ENCODE results near the gene ZNF566.

ZNF566 gene

DNA sequence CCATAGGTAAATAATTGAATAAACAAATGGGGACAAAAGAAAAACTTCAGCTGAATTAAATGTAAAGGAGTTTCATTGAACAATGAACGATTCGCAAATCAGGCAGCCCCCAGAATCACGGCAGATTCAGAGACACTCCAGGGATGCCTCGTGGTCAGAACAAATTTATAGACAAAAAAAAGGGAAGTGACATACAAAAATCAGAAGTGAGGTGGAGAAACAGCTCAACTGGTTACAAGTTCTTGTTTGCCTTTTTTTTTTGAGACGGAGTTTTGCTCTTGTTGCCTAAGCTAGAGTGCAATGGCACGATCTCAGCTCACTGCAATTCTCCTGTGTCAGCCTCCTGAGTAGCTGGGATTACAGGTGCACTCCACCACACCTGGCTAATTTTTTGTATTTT is 5.7 kb downstream of the ZNF566 start:
- H3K9ac ChIP-seq (ENCODE audit: low read length), result no peak overlapping the region
- peaks cover 6% of the 10 kb centered on the region; the same call in 1 of the 2 replicates for H3K9me3 ChIP-seq (ENCODE audit: low read length)
- no peak overlapping the region for H3K4me3 ChIP-seq (ENCODE audit: low read depth, low read length, poor library complexity, severe bottlenecking)

GRCh38 chr19:36482876-36483275 is 6.5 kb downstream of the ZNF566 start:
- TF ChIP-seq CTCF (IDR thresholded peaks at IDR 0.05; ENCODE audit: low read length), result no peak
- TF ChIP-seq EZH2 (IDR thresholded peaks at IDR 0.05; ENCODE audit: borderline replicate concordance, low read length), result no peak
- H3K9ac ChIP-seq (ENCODE audit: low read length), result no peak overlapping the region
- H2AFZ ChIP-seq (ENCODE audit: low read length), result no peak overlapping the region
- H3K4me3 ChIP-seq (ENCODE audit: low read depth, low read length, poor library complexity, severe bottlenecking), result no peak overlapping the region
- peaks cover 14% of the 10 kb centered on the region; the same call in 1 of the 2 replicates for H3K36me3 ChIP-seq (ENCODE audit: insufficient read depth, low read length)
- no peaks in the 10 kb centered on the region for H3K27me3 ChIP-seq (ENCODE audit: insufficient read depth, low read length)
- H4K20me1 ChIP-seq (ENCODE audit: insufficient read depth, low read length), result no peaks in the 10 kb centered on the region
- H3K9me2 ChIP-seq (ENCODE audit: low read depth, low read length), result no peaks in the 10 kb centered on the region
- H3K79me2 ChIP-seq (ENCODE audit: insufficient read depth, low read length), result 0 out of 2 replicates have a peak, but pooled peaks cover 3% of the 10 kb centered on the region
- H3K4me1 ChIP-seq (ENCODE audit: insufficient read depth, low read length, severe bottlenecking), result peaks cover under 1% of the 10 kb centered on the region
- H3K4me2 ChIP-seq (ENCODE audit: low read length), result no peak overlapping the region
- H3F3A ChIP-seq (ENCODE audit: insufficient read depth, low read length), result no peaks in the 10 kb centered on the region
- H3K9me3 ChIP-seq (ENCODE audit: low read length), result peaks cover 8% of the 10 kb centered on the region; the same call in 1 of the 2 replicates
- no peak overlapping the region for H3K27ac ChIP-seq (ENCODE audit: low read depth, low read length, poor library complexity, severe bottlenecking)

More for the DNA sequence above, 5.7 kb downstream of the ZNF566 start:
- H3K27ac ChIP-seq (ENCODE audit: low read depth, low read length, poor library complexity, severe bottlenecking), result no peak overlapping the region
- peaks cover 10% of the 10 kb centered on the region; the same call in 1 of the 2 replicates for H3K79me2 ChIP-seq (ENCODE audit: insufficient read depth, low read length)
- H3K27me3 ChIP-seq (ENCODE audit: insufficient read depth, low read length), result no peaks in the 10 kb centered on the region
- peaks cover 14% of the 10 kb centered on the region; the same call in 1 of the 2 replicates for H3K36me3 ChIP-seq (ENCODE audit: insufficient read depth, low read length)
- TF ChIP-seq EZH2 (IDR thresholded peaks at IDR 0.05; ENCODE audit: borderline replicate concordance, low read length) (no peak), CTCF (IDR thresholded peaks at IDR 0.05; ENCODE audit: low read length) (no peak)
- no peaks in the 10 kb centered on the region for H3K9me2 ChIP-seq (ENCODE audit: low read depth, low read length)
- H4K20me1 ChIP-seq (ENCODE audit: insufficient read depth, low read length), result no peaks in the 10 kb centered on the region
- no peak overlapping the region for H2AFZ ChIP-seq (ENCODE audit: low read length)
- H3K4me2 ChIP-seq (ENCODE audit: low read length), result no peak overlapping the region
- H3F3A ChIP-seq (ENCODE audit: insufficient read depth, low read length), result no peaks in the 10 kb centered on the region
- peaks cover 8% of the 10 kb centered on the region for H3K4me1 ChIP-seq (ENCODE audit: insufficient read depth, low read length, severe bottlenecking)

- peaks cover 9% of the 10 kb centered on the region for H3K36me3 ChIP-seq (ENCODE audit: insufficient read depth, low read length)
- no peaks in the 10 kb centered on the region for H3K79me2 ChIP-seq (ENCODE audit: insufficient read depth, low read length)
- H3K4me2 ChIP-seq (ENCODE audit: low read length), result no peak overlapping the region
- H3K9me2 ChIP-seq (ENCODE audit: low read depth, low read length), result no peaks in the 10 kb centered on the region
- H3K4me1 ChIP-seq (ENCODE audit: insufficient read depth, low read length, severe bottlenecking), result no peaks in the 10 kb centered on the region
- H2AFZ ChIP-seq (ENCODE audit: low read length), result no peak overlapping the region
- no peaks in the 10 kb centered on the region for H3F3A ChIP-seq (ENCODE audit: insufficient read depth, low read length)
- TF ChIP-seq CTCF (IDR thresholded peaks at IDR 0.05; ENCODE audit: low read length) (no peak), EZH2 (IDR thresholded peaks at IDR 0.05; ENCODE audit: borderline replicate concordance, low read length) (no peak)
- H3K27ac ChIP-seq (ENCODE audit: low read depth, low read length, poor library complexity, severe bottlenecking), result no peak overlapping the region
- H3K4me3 ChIP-seq (ENCODE audit: low read depth, low read length, poor library complexity, severe bottlenecking), result no peak overlapping the region
- H3K27me3 ChIP-seq (ENCODE audit: insufficient read depth, low read length), result no peaks in the 10 kb centered on the region
- H4K20me1 ChIP-seq (ENCODE audit: insufficient read depth, low read length), result no peaks in the 10 kb centered on the region
- H3K9ac ChIP-seq (ENCODE audit: low read length), result no peak overlapping the region
- H3K9me3 ChIP-seq (ENCODE audit: low read length), result peaks cover 10% of the 10 kb centered on the region; the same call in 1 of the 2 replicates
Observed at GRCh38 chr19:36460046-36460445, 29.3 kb downstream of the ZNF566 start.

Data from OCI-LY1 (cell line).